ENCODE results near the gene EIF4A2.

DNA sequence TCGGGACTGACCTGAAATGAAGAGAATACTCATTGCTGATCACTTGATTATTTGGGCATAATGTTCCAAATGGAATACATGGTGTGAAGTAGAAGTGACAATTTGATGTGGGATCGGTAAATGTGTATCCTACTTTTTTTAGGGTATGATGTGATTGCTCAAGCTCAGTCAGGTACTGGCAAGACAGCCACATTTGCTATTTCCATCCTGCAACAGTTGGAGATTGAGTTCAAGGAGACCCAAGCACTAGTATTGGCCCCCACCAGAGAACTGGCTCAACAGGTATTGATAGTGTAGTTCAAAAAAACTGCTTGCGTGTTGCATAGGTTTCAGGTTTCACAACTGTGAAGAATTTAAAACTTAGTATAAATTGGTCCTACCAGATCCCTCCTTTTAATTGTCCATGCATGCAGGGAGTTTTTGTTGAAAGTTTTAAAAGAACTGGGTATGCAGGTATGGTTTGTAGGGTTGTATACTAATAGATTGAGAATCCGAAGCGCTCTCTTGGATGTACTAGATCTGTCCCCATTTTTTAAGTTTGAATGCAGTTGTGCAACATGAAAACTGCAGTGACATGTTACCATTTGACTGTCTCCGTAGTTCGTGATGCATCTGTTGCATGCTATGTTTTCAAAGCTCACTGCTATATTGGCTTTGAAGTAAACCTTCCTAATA is 1.6 kb downstream of the EIF4A2 start:
- TF ChIP-seq, protein P1, sequence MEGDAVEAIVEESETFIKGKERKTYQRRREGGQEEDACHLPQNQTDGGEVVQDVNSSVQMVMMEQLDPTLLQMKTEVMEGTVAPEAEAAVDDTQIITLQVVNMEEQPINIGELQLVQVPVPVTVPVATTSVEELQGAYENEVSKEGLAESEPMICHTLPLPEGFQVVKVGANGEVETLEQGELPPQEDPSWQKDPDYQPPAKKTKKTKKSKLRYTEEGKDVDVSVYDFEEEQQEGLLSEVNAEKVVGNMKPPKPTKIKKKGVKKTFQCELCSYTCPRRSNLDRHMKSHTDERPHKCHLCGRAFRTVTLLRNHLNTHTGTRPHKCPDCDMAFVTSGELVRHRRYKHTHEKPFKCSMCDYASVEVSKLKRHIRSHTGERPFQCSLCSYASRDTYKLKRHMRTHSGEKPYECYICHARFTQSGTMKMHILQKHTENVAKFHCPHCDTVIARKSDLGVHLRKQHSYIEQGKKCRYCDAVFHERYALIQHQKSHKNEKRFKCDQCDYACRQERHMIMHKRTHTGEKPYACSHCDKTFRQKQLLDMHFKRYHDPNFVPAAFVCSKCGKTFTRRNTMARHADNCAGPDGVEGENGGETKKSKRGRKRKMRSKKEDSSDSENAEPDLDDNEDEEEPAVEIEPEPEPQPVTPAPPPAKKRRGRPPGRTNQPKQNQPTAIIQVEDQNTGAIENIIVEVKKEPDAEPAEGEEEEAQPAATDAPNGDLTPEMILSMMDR (IDR thresholded peaks at IDR 0.05; ENCODE audit: low read depth, low read length, poor library complexity, severe bottlenecking), result no peak
- no peak for TF ChIP-seq EZH2phosphoT487 (IDR thresholded peaks at IDR 0.05; ENCODE audit: borderline replicate concordance, low read length)
